Fibroblast of villous mesenchyme (primary cell): Measurements from ENCODE around the gene DDOST. TPM values are rescaled to one million over a fixed set of nuclear protein-coding genes. Genes with fewer than 3 reads are reported as not detected.
"Not testable (repeated sequence)": the region's sequence is repeated elsewhere in the genome, so short reads cannot be mapped to it uniquely, and the experiment has no call there.

ENCODE experiments used
- DNase-seq: peaks from one replicate; pipeline ENCODE4 v3.0.0-alpha.2; 2010; ENCODE audit warnings: low read depth
- H3K4me3 ChIP-seq: 2 replicates; pipeline ENCODE4 v1.5.1; 2011; ENCODE audit warnings: low read depth, mild to moderate bottlenecking, low read length
- total RNA-seq: library from RNA; depleted of rRNA; stranded (reverse); fragments of >200 nt; gene quantifications from 2 replicates; pipeline ENCODE4 v1.2.3, GENCODE V29; 2012
- TF ChIP-seq, protein P1 (sequence below): IDR thresholded peaks from 2 replicates; pipeline ENCODE4 v1.5.1; 2012; ENCODE audit warnings: low read depth, mild to moderate bottlenecking, low read length; ENCODE audit not compliant: insufficient read depth

The DDOST gene
- total RNA-seq, 1 donor: 203 TPM

DNA sequence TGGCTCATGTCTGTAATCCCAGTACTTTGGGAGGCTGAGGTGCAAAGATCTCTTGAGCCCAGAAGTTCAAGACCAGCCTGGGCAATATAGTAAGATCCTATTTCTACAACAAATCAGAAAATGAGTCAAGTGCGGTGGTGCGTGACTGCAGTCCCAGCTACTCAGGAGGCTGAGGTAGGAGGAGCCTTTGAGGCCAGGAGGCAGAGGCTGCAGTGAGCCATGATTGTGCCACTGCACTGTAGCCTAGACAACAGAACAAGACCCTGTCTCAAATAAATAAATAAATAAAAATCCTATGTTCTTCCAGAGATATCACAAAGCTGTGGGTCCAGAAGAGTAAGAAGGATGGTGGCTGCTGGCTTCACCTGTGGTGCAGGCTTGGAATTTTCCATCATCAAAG, 50.2 kb downstream of the DDOST start:
- TF ChIP-seq, protein P1, sequence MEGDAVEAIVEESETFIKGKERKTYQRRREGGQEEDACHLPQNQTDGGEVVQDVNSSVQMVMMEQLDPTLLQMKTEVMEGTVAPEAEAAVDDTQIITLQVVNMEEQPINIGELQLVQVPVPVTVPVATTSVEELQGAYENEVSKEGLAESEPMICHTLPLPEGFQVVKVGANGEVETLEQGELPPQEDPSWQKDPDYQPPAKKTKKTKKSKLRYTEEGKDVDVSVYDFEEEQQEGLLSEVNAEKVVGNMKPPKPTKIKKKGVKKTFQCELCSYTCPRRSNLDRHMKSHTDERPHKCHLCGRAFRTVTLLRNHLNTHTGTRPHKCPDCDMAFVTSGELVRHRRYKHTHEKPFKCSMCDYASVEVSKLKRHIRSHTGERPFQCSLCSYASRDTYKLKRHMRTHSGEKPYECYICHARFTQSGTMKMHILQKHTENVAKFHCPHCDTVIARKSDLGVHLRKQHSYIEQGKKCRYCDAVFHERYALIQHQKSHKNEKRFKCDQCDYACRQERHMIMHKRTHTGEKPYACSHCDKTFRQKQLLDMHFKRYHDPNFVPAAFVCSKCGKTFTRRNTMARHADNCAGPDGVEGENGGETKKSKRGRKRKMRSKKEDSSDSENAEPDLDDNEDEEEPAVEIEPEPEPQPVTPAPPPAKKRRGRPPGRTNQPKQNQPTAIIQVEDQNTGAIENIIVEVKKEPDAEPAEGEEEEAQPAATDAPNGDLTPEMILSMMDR: no peak
- no peak overlapping the region for H3K4me3 ChIP-seq
- no peak for DNase-seq

DNA sequence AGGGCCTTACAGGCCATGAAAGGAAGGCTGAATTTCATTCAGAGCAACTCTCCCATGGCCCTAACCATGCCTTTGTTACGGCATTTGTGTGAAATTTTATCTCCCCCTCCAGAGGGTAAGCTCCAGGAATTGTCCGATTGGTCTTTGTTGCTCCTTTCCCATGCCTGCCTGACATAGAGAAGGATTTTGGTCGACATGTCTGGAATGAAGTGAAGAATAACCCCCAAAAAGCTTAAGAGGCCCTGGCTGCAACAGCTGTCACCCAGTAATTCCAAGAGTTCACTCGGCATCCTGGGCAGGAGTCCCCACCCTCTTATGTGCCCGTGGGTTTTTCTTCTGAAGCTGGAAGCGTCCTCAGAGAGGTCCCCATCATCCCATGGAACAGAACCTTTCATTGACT, 51.6 kb downstream of the DDOST start:
- TF ChIP-seq, protein P1: no peak
- no peak overlapping the region for H3K4me3 ChIP-seq
- no peak for DNase-seq

DNA sequence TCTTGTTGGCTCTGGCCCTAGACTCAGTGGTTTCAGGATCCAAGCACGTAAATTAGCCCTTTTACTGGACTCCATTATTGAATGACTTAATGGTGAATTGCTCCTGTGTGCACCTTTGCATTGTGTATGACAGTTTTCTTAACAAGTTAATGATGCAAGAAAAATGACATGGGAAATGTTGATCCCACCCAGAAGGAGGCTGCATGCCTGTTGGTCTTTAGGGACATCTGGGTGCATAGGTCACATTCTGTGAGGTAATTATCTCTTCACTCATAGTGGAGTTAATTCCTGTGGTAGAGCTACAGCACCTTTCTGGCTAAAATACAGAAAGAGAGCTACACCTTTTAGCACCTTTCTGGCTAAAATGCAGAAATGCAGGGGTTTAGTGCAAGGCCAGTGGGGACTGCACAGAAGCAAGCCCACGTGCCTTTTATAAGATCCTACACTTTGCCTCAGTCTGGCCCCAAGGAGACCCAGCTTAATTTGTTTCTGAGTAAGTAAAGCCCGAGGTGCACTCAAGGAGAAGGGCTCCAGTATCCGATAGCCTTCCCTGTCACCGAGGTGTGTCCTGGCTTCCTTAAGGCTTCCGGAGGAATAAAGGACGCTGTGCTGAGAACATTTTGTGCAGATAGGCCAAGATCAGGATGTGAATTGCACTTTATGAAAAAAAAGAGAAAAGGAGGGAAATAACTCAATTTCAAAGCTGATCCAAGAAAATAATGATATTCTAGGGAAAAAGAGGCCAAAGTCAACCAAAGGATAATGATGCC, 54.2 kb downstream of the DDOST start:
- not testable (repeated sequence) for DNase-seq, H3K4me3 ChIP-seq

DNA sequence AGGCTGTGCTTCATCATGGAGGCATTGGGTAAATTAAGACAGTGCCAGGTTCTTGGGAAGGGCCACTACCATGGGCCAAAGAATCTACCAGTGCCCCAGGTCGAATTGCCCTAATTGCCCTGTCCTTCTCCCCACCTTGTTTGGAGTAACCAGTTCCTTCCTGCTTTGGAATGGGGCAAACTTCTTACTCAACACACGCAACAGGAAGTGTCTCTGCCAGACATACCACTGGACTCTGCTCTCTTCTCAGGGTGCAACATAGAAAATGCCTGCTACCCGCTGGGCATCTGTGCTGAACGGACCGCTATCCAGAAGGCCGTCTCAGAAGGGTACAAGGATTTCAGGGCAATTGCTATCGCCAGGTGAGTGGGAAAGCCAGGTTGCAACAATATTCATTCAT, 56.5 kb downstream of the DDOST start:
- TF ChIP-seq, protein P1: no peak
- H3K4me3 ChIP-seq: no peak overlapping the region
- DNase-seq: no peak

DNA sequence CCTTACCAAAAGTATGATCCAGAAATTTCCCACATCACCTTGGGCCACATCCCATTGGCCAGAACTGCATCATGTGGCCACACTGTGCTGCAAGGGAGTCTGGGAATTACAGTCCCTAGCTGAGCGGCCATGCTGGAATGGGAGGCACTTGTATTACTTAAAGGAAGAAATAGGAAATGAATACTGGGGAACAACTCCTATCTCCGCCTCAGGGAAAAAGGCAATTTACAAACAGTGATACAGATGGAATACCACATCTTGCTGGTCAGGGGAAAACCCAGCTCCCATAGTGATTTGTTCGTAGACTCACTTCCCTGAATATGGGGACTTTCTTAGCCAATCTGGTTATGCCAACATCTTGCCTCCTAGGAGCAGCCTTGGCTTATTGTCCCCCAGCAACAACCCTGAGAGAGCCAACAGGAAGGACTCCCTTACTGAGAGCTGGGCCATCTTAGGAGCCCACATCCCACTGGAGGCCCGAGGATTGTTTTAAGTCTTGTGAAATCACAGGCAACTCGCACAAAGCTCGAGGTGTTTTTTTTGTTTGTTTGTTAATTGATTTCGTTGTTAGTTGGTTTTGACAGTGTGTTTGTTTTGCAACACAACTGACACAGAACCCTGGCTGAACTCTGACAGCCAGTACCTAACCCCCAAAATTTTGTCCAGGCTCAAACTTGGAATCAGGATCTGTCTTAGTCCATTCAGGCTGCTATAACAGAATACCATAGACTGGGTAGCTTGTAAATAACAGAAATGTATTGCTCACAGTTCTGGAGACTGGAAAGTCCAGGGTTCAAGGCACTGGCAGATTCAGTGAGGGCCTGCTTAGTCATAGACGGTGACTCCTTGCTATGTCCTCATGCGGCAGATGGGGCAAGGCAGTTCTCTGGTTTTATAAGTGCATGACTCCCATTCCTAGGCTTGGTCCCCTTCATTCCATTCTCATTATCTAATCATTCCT, 57.4 kb downstream of the DDOST start:
- peak; percentile 65 for DNase-seq
- TF ChIP-seq, protein P1: no peak

DNA sequence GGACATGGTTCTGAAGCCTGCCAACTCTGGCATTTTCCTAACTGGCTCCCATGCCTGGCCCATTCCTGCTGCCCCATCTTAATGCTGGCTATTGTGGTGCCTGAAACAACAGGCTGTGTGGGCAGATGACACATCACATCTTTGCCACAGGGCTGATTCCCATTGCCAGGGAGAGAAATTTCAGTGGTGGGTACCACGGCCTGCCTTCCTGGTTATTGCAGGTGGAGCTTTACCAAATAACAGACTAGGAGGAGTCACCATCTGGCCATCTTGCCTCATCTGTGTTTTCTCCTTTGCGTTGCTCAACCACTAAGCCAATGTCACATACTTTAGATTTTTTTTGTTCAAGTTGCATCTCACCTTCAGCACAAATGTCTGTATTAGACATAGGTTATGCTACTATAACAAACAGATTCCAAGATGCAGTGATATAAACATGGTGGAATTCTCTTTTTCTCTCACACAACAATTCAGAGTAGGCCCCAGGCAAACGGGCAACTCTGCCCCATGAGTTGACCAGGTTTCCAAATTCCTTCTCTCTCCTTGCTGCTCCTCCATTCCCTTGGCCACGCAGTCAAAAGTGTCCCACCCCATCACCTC, 58.2 kb downstream of the DDOST start:
- TF ChIP-seq, protein P1: no peak
- no peak for DNase-seq
- H3K4me3 ChIP-seq: no peak overlapping the region

More for the DNA sequence above, 57.4 kb downstream of the DDOST start:
- H3K4me3 ChIP-seq: no peak overlapping the region

Other genes with a start within 250 kb of the DDOST start
- 8.4 and 9.5 TPM in 2 replicates for gene CAMK2N1, start 175.2 kb downstream of the DDOST start, total RNA-seq
- 26.4 and 28.1 TPM in 2 replicates for gene MUL1, start 153.2 kb downstream of the DDOST start, total RNA-seq
- under 0.01 TPM in 1 of 2 replicates, not detected in the other for gene FAM43B, start 108.8 kb downstream of the DDOST start, total RNA-seq
- 1.9 and 3.0 TPM in 2 replicates for gene CDA, start 72.3 kb downstream of the DDOST start, total RNA-seq
- gene PINK1, start 27.9 kb downstream of the DDOST start, total RNA-seq: 61.3 and 64.4 TPM in 2 replicates
- gene KIF17, start 56.6 kb upstream of the DDOST start, total RNA-seq: 0.64 and 2.2 TPM in 2 replicates
- gene SH2D5, start 71.3 kb upstream of the DDOST start, total RNA-seq: 3.9 and 4.3 TPM in 2 replicates
- 258 and 274 TPM in 2 replicates for gene HP1BP3, start 125.9 kb upstream of the DDOST start, total RNA-seq